ENCODE results near the gene CENPA.

DNA sequence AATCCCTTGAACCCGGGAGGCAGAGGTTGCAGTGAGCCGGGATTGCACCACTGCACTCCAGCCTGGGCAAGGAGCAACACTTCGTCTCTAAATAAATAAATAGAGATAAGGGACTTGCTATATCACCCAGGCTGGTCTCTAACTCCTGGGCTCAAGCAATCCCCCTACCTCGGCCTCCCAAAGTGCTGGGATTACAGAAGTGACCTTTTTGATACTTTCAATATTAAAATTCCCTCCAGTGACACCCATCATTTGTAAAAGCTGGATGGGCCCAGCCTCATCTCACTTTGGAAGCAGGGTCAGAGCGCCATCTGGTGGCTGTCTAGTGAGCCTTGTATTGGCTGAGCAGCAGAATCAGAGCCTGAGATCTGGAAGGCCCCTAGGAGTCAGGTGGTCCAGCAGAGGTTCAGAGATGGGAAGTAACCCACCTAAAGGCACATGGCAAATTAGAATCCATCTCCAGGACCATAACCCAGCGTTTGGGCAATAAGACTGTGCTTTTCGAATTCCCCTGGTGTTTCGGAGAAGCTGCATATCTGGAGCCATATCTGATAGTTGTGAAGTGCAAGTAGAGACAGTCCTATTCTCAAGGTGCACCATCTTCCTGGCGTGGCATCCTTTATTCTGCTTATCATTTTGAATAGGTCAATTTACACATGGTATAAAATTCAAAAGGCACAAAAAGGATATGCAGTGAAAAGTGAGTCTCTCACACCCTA lies 40.1 kb upstream of the CENPA start:
- TF ChIP-seq, protein P1, sequence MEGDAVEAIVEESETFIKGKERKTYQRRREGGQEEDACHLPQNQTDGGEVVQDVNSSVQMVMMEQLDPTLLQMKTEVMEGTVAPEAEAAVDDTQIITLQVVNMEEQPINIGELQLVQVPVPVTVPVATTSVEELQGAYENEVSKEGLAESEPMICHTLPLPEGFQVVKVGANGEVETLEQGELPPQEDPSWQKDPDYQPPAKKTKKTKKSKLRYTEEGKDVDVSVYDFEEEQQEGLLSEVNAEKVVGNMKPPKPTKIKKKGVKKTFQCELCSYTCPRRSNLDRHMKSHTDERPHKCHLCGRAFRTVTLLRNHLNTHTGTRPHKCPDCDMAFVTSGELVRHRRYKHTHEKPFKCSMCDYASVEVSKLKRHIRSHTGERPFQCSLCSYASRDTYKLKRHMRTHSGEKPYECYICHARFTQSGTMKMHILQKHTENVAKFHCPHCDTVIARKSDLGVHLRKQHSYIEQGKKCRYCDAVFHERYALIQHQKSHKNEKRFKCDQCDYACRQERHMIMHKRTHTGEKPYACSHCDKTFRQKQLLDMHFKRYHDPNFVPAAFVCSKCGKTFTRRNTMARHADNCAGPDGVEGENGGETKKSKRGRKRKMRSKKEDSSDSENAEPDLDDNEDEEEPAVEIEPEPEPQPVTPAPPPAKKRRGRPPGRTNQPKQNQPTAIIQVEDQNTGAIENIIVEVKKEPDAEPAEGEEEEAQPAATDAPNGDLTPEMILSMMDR (IDR thresholded peaks at IDR 0.05): peak; percentile 79 to 89 (median 85)
- TF ChIP-seq EP300 (IDR thresholded peaks at IDR 0.05) (no peak), POLR2A (IDR thresholded peaks at IDR 0.05) (no peak)

Data from tibial nerve (tissue), 4 donors.